IMR-90 (cell line): Measurements from ENCODE around the gene ROBO3. TPM values are rescaled to one million over a fixed set of nuclear protein-coding genes. Genes with fewer than 3 reads are reported as not detected.

Source experiments
- ATAC-seq: fragments of 200-7000 bp; cut with Tn5 transposase; 2 replicates; pipeline ENCODE4 v1.9.1; 2020; ENCODE audit warnings: low read depth, mild to moderate bottlenecking, moderate library complexity
- BruUV-seq: library from RNA; stranded (reverse); fragments of 400-500 nt; replicated peaks from 2 replicates; lab custom pipeline; 2021; lab: Mats Ljungman, UMichigan
- CTCF ChIA-PET: fragments of 300-600 bp; formaldehyde crosslinking; extraction: SDS; loops from one replicate; lab custom pipeline; 2021; ENCODE audit warnings: antibody characterized with exemption; lab: Yijun Ruan, JAX
- POLR2A ChIA-PET: fragments of 300-600 bp; sonication (Branson Sonifier 250); formaldehyde crosslinking; loops from one replicate; lab custom pipeline; 2022; ENCODE audit warnings: antibody characterized with exemption; ENCODE audit not compliant: unreplicated experiment; lab: Charles Lee
- DNase-seq: peaks from one replicate; pipeline ENCODE4 v3.0.0; 2013
- H2AFZ ChIP-seq: replicated peaks from 2 replicates; pipeline ENCODE3; 2013; ENCODE audit warnings: low read length, mild to moderate bottlenecking; ENCODE audit not compliant: poor library complexity
- H2AK5ac ChIP-seq: 2 replicates; pipeline ENCODE4 v1.6.1; 2013; ENCODE audit warnings: low read depth, low read length, inconsistent platforms
- H2AK9ac ChIP-seq: replicated peaks from 2 replicates; pipeline ENCODE3; 2013; ENCODE audit warnings: mild to moderate bottlenecking, low read depth, low read length, moderate library complexity; ENCODE audit not compliant: poor library complexity
- H2BK120ac ChIP-seq: 2 replicates; pipeline ENCODE4 v1.6.1; 2013; ENCODE audit warnings: low read depth, low read length, inconsistent platforms
- H2BK15ac ChIP-seq: 3 replicates; pipeline ENCODE4 v1.6.1; 2013; ENCODE audit warnings: low read depth, low read length, inconsistent platforms
- H2BK20ac ChIP-seq: 2 replicates; pipeline ENCODE4 v1.6.1; 2013; ENCODE audit warnings: low read depth, mild to moderate bottlenecking, inconsistent platforms, low read length, moderate library complexity
- H2BK5ac ChIP-seq: 2 replicates; pipeline ENCODE4 v1.6.1; 2013; ENCODE audit warnings: mild to moderate bottlenecking, low read depth, low read length, inconsistent platforms; ENCODE audit not compliant: poor library complexity, severe bottlenecking
- H3K14ac ChIP-seq: replicated peaks from 2 replicates; pipeline ENCODE4 v1.6.1; 2013; ENCODE audit warnings: low read depth, low read length, inconsistent platforms
- H3K18ac ChIP-seq: 2 replicates; pipeline ENCODE4 v1.6.1; 2013; ENCODE audit warnings: low read depth, low read length, control low read depth
- H3K23ac ChIP-seq: 2 replicates; pipeline ENCODE4 v1.6.1; 2013; ENCODE audit warnings: low read depth, low read length, inconsistent platforms
- H3K27ac ChIP-seq: 2 replicates; pipeline ENCODE4 v1.5.1; 2013; ENCODE audit warnings: mild to moderate bottlenecking, control low read depth, low read length; ENCODE audit not compliant: insufficient read depth
- H3K27me3 ChIP-seq: 2 replicates; pipeline ENCODE4 v1.6.1; 2013; ENCODE audit warnings: low read length; ENCODE audit not compliant: control insufficient read depth, insufficient read depth
- H3K36me3 ChIP-seq: 2 replicates; pipeline ENCODE4 v1.6.1; 2013; ENCODE audit warnings: low read length, mixed read lengths; ENCODE audit not compliant: control insufficient read depth, insufficient read depth
- H3K4ac ChIP-seq: 2 replicates; pipeline ENCODE4 v1.6.1; 2013; ENCODE audit warnings: low read depth, low read length, inconsistent platforms
- H3K4me1 ChIP-seq: 2 replicates; pipeline ENCODE4 v1.6.1; 2013; ENCODE audit warnings: low read length, mixed read lengths; ENCODE audit not compliant: control insufficient read depth, insufficient read depth
- H3K4me2 ChIP-seq: 2 replicates; pipeline ENCODE4 v1.6.1; 2013; ENCODE audit warnings: low read depth, mild to moderate bottlenecking, control low read depth, low read length, moderate library complexity
- H3K4me3 ChIP-seq: 2 replicates; pipeline ENCODE4 v1.5.1; 2013; ENCODE audit warnings: low read depth, mild to moderate bottlenecking, control low read depth, low read length, moderate library complexity; ENCODE audit not compliant: insufficient read depth
- H3K56ac ChIP-seq: 2 replicates; pipeline ENCODE4 v1.6.1; 2013; ENCODE audit warnings: low read length, inconsistent platforms; ENCODE audit not compliant: insufficient read depth; ENCODE audit errors: extremely low read depth
- H3K79me1 ChIP-seq, 2 experiments: 2 replicates each; pipeline ENCODE4 v1.6.1; 2013; ENCODE audit warnings: low read length in 2 of 2, inconsistent platforms in 1 of 2, low read depth in 1 of 2
- H3K9ac ChIP-seq: 2 replicates; pipeline ENCODE4 v1.6.1; 2013; ENCODE audit warnings: low read depth, low read length, control low read depth
- H3K9me1 ChIP-seq: 2 replicates; pipeline ENCODE4 v1.6.1; 2013; ENCODE audit warnings: low read length, inconsistent platforms; ENCODE audit not compliant: insufficient read depth
- H3K9me3 ChIP-seq: 2 replicates; pipeline ENCODE4 v1.6.1; 2013; ENCODE audit warnings: low read length; ENCODE audit not compliant: control insufficient read depth, insufficient read depth
- H4K20me1 ChIP-seq: 2 replicates; pipeline ENCODE4 v1.6.1; 2013; ENCODE audit warnings: low read length, inconsistent platforms; ENCODE audit not compliant: insufficient read depth
- H4K5ac ChIP-seq: 2 replicates; pipeline ENCODE4 v1.6.1; 2013; ENCODE audit warnings: mild to moderate bottlenecking, low read depth, low read length, control low read depth
- H4K8ac ChIP-seq, 2 experiments: 2 replicates each; pipeline ENCODE4 v1.6.1; 2013; ENCODE audit warnings: low read depth in 2 of 2, low read length in 2 of 2, control low read depth in 1 of 2, inconsistent platforms in 1 of 2
- H4K91ac ChIP-seq: 2 replicates; pipeline ENCODE4 v1.6.1; 2013; ENCODE audit warnings: low read depth, low read length, inconsistent platforms; ENCODE audit not compliant: insufficient read depth
- MAFK ChIP-seq: IDR thresholded peaks from 2 replicates; pipeline ENCODE4 v1.6.1; 2012; ENCODE audit warnings: low read depth, low read length, improper control_type of control experiment
- POLR2A ChIP-seq: IDR thresholded peaks from 2 replicates; pipeline ENCODE4 v1.6.1; 2012; ENCODE audit warnings: mild to moderate bottlenecking, low read depth, low read length
- WGBS, 2 experiments: methylation state at CpG; one replicate each; pipeline versions ENCODE4 v1.1.5 to v1.1.7; 2013; ENCODE audit warnings: missing lambda C conversion rate in 2 of 2; ENCODE audit not compliant: insufficient read length in 1 of 2; ENCODE audit errors: extremely low coverage in 2 of 2; 5-methylcytosine and 5-hydroxymethylcytosine counted together
- dilution Hi-C: fragments of 300-500 bp; cut with HindIII; formaldehyde crosslinking; loops from one replicate; pipeline ENCODE4 v1.14.3; 2018; ENCODE audit warnings: low sequenced_read_pairs; ENCODE audit not compliant: unreplicated experiment
- in situ Hi-C: fragments of 300-500 bp; cut with MboI; formaldehyde crosslinking; loops from 3 replicates; pipeline ENCODE4 v1.14.3; 2019; ENCODE audit warnings: low sequenced_read_pairs, inconsistent platforms, mixed read lengths
- intact Hi-C: fragments of 100-400 bp; cut with micrococcal nuclease; formaldehyde crosslinking; loops from 2 replicates; pipeline ENCODE4 v1.10.0; 2022
- polyA plus RNA-seq, 3 experiments: library from polyadenylated mRNA; depleted of rRNA; stranded (reverse); fragments of >200 nt; gene quantifications; 2 replicates each; pipeline ENCODE4 v1.2.3, GENCODE V29; 2012; ENCODE audit warnings: low replicate concordance in 1 of 3
- total RNA-seq: library from RNA; depleted of rRNA; stranded (reverse); fragments of >200 nt; gene quantifications from 2 replicates; pipeline ENCODE4 v1.2.3, GENCODE V29; 2012
- TF ChIP-seq, protein P1 (sequence below): fragments of 150-350 bp; IDR thresholded peaks from 2 replicates; pipeline ENCODE4 v1.6.1; 2017; ENCODE audit warnings: mild to moderate bottlenecking, antibody characterized with exemption, low read length, low read depth

The ROBO3 gene
- total and polyA plus RNA-seq, 2 of the 4 experiments (the other 2 are of a cell fraction), result 12.0 to 54.1 TPM

DNA sequence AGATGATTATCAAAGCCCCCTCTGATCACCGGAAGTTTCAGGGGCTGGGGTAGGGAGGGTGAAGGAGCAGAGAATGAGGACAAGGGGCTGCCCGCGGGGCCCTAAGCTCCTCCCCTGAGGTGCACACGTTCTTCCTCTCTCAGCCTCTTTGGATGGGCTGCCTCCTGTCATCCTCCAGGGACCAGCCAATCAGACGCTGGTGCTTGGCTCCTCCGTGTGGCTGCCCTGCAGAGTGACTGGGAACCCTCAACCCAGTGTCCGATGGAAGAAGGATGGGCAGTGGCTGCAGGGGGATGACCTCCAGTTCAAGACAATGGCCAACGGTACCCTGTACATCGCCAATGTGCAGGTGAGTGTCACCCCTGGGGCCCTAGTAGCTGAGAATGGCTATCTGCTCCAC lies 7.5 kb downstream of the ROBO3 start:
- Histone ChIP-seq H2BK5ac (no peak overlapping the region), H2AK5ac (peak overlapping the region; percentile 12; the same call in 1 of the 2 replicates), H4K20me1 (no peaks in the 10 kb centered on the region), H3K36me3 (no peaks in the 10 kb centered on the region), H3K14ac (no peak overlapping the region), H2BK15ac (no peak overlapping the region), H3K18ac (no peak overlapping the region), H3K9ac (no peak overlapping the region), H3K79me1 (peaks cover 0 to 10% of the 10 kb centered on the region in 2 experiments; a peak in 2 of 4 replicates), H2AFZ (no peak overlapping the region), H4K5ac (no peak overlapping the region), H4K8ac (no peak overlapping the region), H3K56ac (no peak overlapping the region), H3K4me3 (no peak overlapping the region), H3K4ac (no peak overlapping the region), H3K27me3 (peaks cover 56% of the 10 kb centered on the region), H3K27ac (no peak overlapping the region), H2BK120ac (no peak overlapping the region), H4K91ac (no peak overlapping the region), H2BK20ac (no peak overlapping the region), H3K9me1 (no peaks in the 10 kb centered on the region; the same call in 1 of the 2 replicates), H2AK9ac (no peak overlapping the region), H3K23ac (no peak overlapping the region), H3K4me2 (no peak overlapping the region), H3K4me1 (peaks cover 5% of the 10 kb centered on the region), H3K9me3 (no peaks in the 10 kb centered on the region)
- CTCF ChIA-PET, result interaction anchor here (1.2 kb wide), 1 partner anchor 229 kb away, joined by 3 read pairs; no protein-coding TSS in a partner anchor
- no TSS peak for BruUV-seq
- dilution Hi-C loops, result no loop called here
- DNase-seq, result no peak
- TF ChIP-seq MAFK, result no peak
- TF ChIP-seq, protein P1, sequence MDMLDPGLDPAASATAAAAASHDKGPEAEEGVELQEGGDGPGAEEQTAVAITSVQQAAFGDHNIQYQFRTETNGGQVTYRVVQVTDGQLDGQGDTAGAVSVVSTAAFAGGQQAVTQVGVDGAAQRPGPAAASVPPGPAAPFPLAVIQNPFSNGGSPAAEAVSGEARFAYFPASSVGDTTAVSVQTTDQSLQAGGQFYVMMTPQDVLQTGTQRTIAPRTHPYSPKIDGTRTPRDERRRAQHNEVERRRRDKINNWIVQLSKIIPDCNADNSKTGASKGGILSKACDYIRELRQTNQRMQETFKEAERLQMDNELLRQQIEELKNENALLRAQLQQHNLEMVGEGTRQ, result no peak
- no peak for TF ChIP-seq POLR2A
- POLR2A ChIA-PET, result no interaction called here
- 46% methylated on average over 2 of the region's 9 CpGs; no CpG with 5 or more reads in 1 of the 2 experiments for WGBS, 2 experiments
- ATAC-seq, result no peak
- in situ Hi-C loops, result no loop called here
- intact Hi-C loops, result loop anchor here (10.0 kb wide), 1 partner anchor 532 kb away; no protein-coding TSS in a partner anchor
